GM18861 (cell line): ENCODE data around the gene SUPT6H.
"Not testable (repeated sequence)": the region's sequence is repeated elsewhere in the genome, so short reads cannot be mapped to it uniquely, and the experiment has no call there.

Source experiments
- ATAC-seq: cut with Tn5 transposase; IDR thresholded peaks from one replicate; pipeline ENCODE4 v1.9.1; 2021; ENCODE audit not compliant: unreplicated experiment

Gene SUPT6H

GRCh38 chr17:28717578-28718332 is 55.8 kb downstream of the SUPT6H start, which contains the start of gene RAB34:
TSS of gene RAB34 (minus strand) at chr17:28717868. CDS start at chr17:28717266, 602 bp downstream.
- ATAC-seq = no peak

- ATAC-seq = no peak
Measured at GRCh38 chr17:28718333-28719020, 56.5 kb downstream of the SUPT6H start.

GRCh38 chr17:28719021-28719433 is 57.0 kb downstream of the SUPT6H start:
- ATAC-seq = no peak

- ATAC-seq = no peak
Measured at GRCh38 chr17:28720247-28720996, 58.4 kb downstream of the SUPT6H start.

GRCh38 chr17:28720997-28721329 is 59.0 kb downstream of the SUPT6H start:
- not testable (repeated sequence) for ATAC-seq

- ATAC-seq = no peak
Measured at GRCh38 chr17:28722417-28723158, 60.6 kb downstream of the SUPT6H start.

- ATAC-seq = no peak
Measured at GRCh38 chr17:28723159-28723835, 61.3 kb downstream of the SUPT6H start.

- ATAC-seq = not testable (repeated sequence)
Measured at GRCh38 chr17:28723836-28724499, 62.0 kb downstream of the SUPT6H start.

GRCh38 chr17:28724500-28725165 is 62.6 kb downstream of the SUPT6H start:
- no peak for ATAC-seq

GRCh38 chr17:28725166-28725659 is 63.2 kb downstream of the SUPT6H start:
- ATAC-seq = no peak

GRCh38 chr17:28725660-28726225 is 63.7 kb downstream of the SUPT6H start:
- ATAC-seq = no peak

- no peak for ATAC-seq
Measured at GRCh38 chr17:28726226-28726626, 64.2 kb downstream of the SUPT6H start, which contains the start of gene TLCD1. TSS of gene TLCD1 (minus strand) at chr17:28726233. CDS start at chr17:28726097, 136 bp downstream.

GRCh38 chr17:28726627-28727491 is 64.9 kb downstream of the SUPT6H start:
- ATAC-seq = peak; percentile 26

GRCh38 chr17:28728364-28729200 is 66.6 kb downstream of the SUPT6H start, which contains the start of gene NEK8:
TSS of gene NEK8 (plus strand) at chr17:28728788. CDS start at chr17:28728814, 26 bp downstream.
- ATAC-seq = peak; percentile 26

- no peak for ATAC-seq
Measured at GRCh38 chr17:28729950-28730330, 67.9 kb downstream of the SUPT6H start.

- no peak for ATAC-seq
Measured at GRCh38 chr17:28733346-28733745, 71.3 kb downstream of the SUPT6H start.
